GM13977 (cell line): Measurements from ENCODE around the gene SLC6A6.

Source experiments
- DNase-seq: peaks from one replicate; pipeline ENCODE4 v3.0.0; 2012; ENCODE audit warnings: low spot score
- CTCF ChIP-seq: IDR thresholded peaks from 2 replicates; pipeline ENCODE4 v1.5.1; 2012; ENCODE audit warnings: mild to moderate bottlenecking, control low read depth; ENCODE audit not compliant: insufficient read depth; ENCODE audit errors: extremely low read depth, missing control alignments
- in situ Hi-C: fragments of 300-500 bp; cut with MboI; formaldehyde crosslinking; loops from one replicate; pipeline ENCODE4 v1.12.0; 2022; ENCODE audit warnings: low sequenced_read_pairs, low pct_unique_long_range_greater_than_20kb, mixed read lengths, inconsistent platforms; ENCODE audit not compliant: unreplicated experiment

Gene SLC6A6

GRCh38 chr3:14366915-14367823 lies 35.2 kb upstream of the SLC6A6 start:
- TF ChIP-seq CTCF: no peak
- DNase-seq: no peak
- in situ Hi-C loops: no loop called here

DNA sequence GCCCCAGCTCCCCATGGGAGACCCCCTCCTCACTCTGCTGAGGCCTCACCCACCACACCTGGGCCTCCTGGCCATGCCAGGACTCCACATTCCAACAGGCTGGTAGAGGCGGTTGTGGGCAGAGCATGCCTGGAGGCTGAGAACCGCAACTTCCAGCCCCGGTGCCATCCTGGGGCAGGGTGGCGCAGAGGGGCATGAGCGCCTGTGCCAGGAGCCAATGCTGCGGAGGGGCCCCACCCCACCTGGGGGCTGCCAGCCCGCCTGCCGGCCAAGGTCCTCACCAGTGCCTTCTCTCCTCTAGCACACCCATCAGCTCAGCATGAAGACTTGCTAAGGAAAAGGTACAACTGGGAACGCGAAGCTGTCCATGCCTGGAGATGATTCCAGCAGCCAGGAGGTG lies 34.3 kb upstream of the SLC6A6 start:
- DNase-seq: no peak
- in situ Hi-C loops: no loop called here
- no peak for TF ChIP-seq CTCF

DNA sequence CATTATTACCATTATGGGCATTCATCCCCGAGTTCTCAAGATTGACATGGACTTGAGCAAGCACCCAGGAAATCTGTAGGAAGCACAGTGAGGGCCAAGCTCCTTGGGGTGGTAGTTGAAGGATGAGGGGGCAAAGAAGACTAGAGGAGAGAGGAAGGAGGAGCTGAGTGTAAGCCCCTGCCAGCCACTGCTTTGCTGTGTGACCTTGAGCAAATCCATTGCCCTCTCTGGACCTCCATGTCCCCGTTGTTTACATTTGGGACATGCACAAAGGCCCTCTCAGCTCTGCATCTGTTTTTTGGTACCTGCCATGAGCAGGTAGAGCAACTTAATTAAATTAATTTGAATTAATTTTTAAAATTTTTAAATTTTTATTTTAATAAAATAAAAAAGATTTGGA lies 33.5 kb upstream of the SLC6A6 start:
- no peak for DNase-seq
- in situ Hi-C loops: no loop called here
- no peak for TF ChIP-seq CTCF

- no peak for TF ChIP-seq CTCF
- in situ Hi-C loops: no loop called here
- no peak for DNase-seq
Observed at GRCh38 chr3:14369675-14370669, 32.4 kb upstream of the SLC6A6 start.

- no peak for DNase-seq
- in situ Hi-C loops: no loop called here
Observed at GRCh38 chr3:14370720-14371572, 31.5 kb upstream of the SLC6A6 start.

More at GRCh38 chr3:14370720-14371572, 31.5 kb upstream of the SLC6A6 start:
- TF ChIP-seq CTCF: no peak
